Measurements from ENCODE around the gene ZNF70.
A peak's percentile ranks its signal among the peaks of the same experiment; 100 is the strongest.

Gene ZNF70

DNA sequence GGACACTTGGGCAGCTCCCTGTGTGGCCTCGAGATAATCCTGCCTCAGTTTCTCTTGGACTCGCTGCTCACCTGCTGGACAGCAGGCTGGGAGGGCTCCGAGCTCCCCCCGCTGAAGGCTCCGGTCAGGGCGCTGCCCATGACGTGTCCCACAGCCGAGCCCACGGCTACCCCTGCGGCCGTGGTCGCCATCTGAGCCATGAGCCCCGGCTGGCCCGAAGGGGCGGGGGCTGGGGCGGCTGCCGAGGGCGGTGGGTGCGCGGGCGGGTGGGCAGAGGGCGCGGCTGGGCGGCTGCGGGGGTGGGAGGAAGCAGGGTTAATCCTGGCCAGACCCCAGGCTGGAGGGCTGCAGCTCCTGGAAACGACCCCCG is 16.4 kb upstream of the ZNF70 start:
- H3K4me3 ChIP-seq (ENCODE audit: low read length) = peak overlapping the region; percentile 85
- peak overlapping the region; percentile 90 for H3K9ac ChIP-seq (ENCODE audit: low read length)
- H3K9me3 ChIP-seq (ENCODE audit: control insufficient read depth, low read length) = no peaks in the 10 kb centered on the region
- no peaks in the 10 kb centered on the region for H3K36me3 ChIP-seq (ENCODE audit: control insufficient read depth, insufficient read depth, low read length, severe bottlenecking)
- no peak for DNase-seq (ENCODE audit: low read depth)
- no peaks in the 10 kb centered on the region for H3K27me3 ChIP-seq (replicated peaks; ENCODE audit: control insufficient read depth, insufficient read depth, low read length)
- peaks cover 12% of the 10 kb centered on the region for H3K4me1 ChIP-seq (ENCODE audit: control insufficient read depth, insufficient read depth, low read length)

DNA sequence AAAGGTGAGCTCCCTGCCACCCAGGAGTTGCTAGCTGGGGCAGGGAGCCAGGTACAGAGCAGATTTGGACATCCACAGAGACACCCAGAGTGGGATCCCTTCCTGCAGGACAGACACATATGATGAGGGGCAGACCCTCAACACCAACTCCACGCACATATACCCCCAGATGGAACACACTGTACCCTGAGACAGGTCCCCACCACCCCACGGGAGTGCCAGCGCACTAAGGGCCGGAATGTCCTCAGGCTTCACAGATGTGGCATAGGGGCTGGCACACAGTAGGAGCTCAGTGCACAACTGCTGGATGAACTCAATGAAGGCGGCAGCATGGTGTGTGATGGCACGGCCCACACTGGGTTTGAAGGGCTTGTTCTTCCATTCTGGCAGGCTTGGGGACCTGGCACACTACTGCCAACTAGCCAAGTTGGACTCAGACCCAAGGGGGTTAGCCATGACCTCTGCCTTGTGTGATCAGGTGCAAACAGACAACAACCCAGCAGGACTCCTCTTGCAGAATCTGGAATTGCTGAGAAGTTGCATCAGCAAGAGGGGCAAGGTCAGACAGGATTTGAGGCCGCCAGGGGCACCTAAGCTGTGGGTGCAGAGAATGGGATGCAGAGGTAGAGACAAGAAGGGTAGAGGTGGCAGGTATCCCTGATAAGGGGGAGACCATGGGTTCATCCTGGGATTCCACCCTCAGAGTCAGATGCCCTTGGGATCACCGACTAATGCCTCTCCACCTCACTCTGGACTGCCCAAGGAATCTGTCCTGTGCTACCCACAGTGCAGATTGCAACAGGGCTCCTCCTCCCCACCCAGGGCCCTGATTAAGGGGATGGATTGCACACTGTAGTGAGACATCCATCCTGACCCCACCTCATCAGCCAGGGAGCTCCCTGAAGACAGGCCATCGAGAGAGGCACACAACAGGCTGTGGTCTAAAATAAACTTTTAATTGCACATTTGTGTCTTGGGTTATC is 14.3 kb upstream of the ZNF70 start:
- DNase-seq (ENCODE audit: low read depth) = no peak
- H3K4me1 ChIP-seq (ENCODE audit: control insufficient read depth, insufficient read depth, low read length) = peaks cover 11% of the 10 kb centered on the region
- H3K9ac ChIP-seq (ENCODE audit: low read length) = no peak overlapping the region
- no peaks in the 10 kb centered on the region for H3K36me3 ChIP-seq (ENCODE audit: control insufficient read depth, insufficient read depth, low read length, severe bottlenecking)
- H3K4me3 ChIP-seq (ENCODE audit: low read length) = no peak overlapping the region
- no peaks in the 10 kb centered on the region for H3K27me3 ChIP-seq (replicated peaks; ENCODE audit: control insufficient read depth, insufficient read depth, low read length)
- no peaks in the 10 kb centered on the region for H3K9me3 ChIP-seq (ENCODE audit: control insufficient read depth, low read length)

DNA sequence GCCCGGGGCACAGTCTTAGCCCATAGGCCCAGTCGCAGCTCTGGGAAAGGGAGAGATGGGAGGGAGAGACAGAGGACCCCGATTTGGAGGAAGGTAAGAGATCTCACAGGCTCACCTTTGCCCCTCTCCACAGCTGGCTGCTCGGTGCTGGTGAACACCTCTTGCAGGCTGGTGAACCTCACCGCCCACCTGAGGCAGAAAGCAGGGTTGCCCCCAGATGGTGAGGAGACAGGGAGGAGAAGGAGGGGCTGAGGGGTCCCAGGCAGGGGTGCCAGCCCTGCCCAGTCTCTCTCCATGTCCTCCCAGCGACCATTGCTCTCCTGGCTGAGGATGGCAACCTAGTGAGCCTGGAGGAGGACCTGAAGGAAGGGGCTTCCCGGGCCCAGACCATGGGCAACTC is 13.0 kb upstream of the ZNF70 start:
- H3K27me3 ChIP-seq (replicated peaks; ENCODE audit: control insufficient read depth, insufficient read depth, low read length) = no peaks in the 10 kb centered on the region
- no peak overlapping the region for H3K4me3 ChIP-seq (ENCODE audit: low read length)
- H3K4me1 ChIP-seq (ENCODE audit: control insufficient read depth, insufficient read depth, low read length) = peaks cover 11% of the 10 kb centered on the region
- no peak overlapping the region for H3K9ac ChIP-seq (ENCODE audit: low read length)
- H3K36me3 ChIP-seq (ENCODE audit: control insufficient read depth, insufficient read depth, low read length, severe bottlenecking) = no peaks in the 10 kb centered on the region
- H3K9me3 ChIP-seq (ENCODE audit: control insufficient read depth, low read length) = no peaks in the 10 kb centered on the region
- DNase-seq (ENCODE audit: low read depth) = no peak

DNA sequence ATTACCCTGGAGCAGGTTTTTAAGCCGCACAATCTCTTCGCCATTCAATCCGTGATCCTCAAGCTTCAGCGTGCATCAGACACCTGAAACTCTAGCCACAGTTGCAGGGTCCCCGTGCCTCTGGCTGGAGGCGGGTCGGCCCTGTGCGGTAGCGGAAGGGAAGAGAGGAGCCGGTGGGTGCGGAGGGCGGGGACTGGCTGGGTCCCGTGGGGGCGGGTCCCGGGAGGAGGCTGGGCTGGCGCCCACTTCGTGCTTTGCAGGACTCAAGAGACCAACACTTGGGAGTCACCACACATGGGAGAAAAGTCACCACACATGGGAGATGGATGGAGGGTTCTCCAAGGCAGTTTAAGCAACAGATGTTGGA is 12.7 kb upstream of the ZNF70 start:
- H3K36me3 ChIP-seq (ENCODE audit: control insufficient read depth, insufficient read depth, low read length, severe bottlenecking) = no peaks in the 10 kb centered on the region
- no peaks in the 10 kb centered on the region for H3K27me3 ChIP-seq (replicated peaks; ENCODE audit: control insufficient read depth, insufficient read depth, low read length)
- DNase-seq (ENCODE audit: low read depth) = no peak
- no peak overlapping the region for H3K9ac ChIP-seq (ENCODE audit: low read length)
- no peak overlapping the region for H3K4me3 ChIP-seq (ENCODE audit: low read length)
- H3K9me3 ChIP-seq (ENCODE audit: control insufficient read depth, low read length) = no peaks in the 10 kb centered on the region
- H3K4me1 ChIP-seq (ENCODE audit: control insufficient read depth, insufficient read depth, low read length) = peaks cover 11% of the 10 kb centered on the region

DNA sequence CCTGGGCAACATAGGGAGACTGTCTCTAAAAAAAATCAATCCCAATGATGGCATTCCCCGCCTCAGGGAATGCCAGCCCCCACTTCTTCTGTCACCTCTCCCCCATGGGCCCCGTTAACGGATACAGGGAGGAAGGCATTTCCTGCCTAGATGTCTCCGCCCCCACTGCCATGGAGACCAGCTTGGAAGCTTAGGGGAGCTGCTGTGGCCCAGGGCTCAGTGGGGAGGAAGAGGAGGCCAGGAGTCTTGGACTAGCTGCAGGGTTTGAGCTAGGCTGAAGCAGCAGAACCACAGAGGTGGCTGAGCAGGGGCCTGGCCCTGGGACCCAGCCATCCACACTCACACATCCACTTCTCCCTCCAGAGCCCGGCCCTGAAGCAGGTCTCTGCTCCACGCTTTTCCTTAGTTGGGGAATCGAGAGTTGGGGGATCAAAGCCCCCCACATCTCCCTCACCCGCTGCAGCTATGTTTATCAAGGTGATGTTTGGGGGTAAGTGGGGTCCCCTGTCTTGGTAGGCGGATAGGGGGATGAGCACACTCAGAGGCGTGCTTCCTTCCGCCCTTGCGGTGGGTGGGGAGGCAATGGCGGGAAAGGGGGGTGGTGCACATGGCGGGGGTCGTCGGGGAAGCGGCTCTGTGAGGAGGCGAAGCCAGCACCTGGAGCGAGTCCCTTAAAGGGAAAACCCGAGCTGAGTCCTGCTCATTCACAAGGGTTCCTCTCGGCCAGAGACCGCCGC is 12.1 kb upstream of the ZNF70 start, which contains the start of gene C22orf15:
C22orf15 (plus strand) TSS at position 149 of the 737 bp plus-strand sequence; CDS start at position 466, 317 bp downstream.
- no peak within 1 kb of the TSS for H3K9ac ChIP-seq (ENCODE audit: low read length)
- no peaks in the 10 kb centered on the region for H3K9me3 ChIP-seq (ENCODE audit: control insufficient read depth, low read length)
- DNase-seq (ENCODE audit: low read depth) = no peak
- H3K27me3 ChIP-seq (replicated peaks; ENCODE audit: control insufficient read depth, insufficient read depth, low read length) = no peaks in the 10 kb centered on the region
- no peak within 1 kb of the TSS for H3K4me3 ChIP-seq (ENCODE audit: low read length)
- H3K36me3 ChIP-seq (ENCODE audit: control insufficient read depth, insufficient read depth, low read length, severe bottlenecking) = no peaks in the 10 kb centered on the region
- H3K4me1 ChIP-seq (ENCODE audit: control insufficient read depth, insufficient read depth, low read length) = peaks cover 11% of the 10 kb centered on the region

DNA sequence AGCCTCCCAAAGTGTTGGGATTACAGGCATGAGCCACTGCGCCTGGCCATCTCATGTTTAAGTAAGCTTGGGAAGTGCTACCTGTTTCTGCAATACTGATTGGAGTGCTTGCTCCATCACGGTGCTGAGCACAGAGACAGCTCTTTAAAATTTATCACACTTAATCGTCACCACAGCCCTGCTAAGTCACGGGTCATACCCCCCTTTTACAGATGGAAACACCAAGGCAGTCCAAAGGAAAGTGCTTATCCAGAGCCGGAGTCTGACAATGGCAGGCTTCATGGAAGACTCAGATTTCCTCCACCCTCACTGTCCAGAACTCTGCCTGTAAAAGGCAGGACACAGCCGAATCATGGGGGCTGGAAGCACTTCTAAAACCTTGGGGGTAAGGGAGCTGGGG is 9.1 kb upstream of the ZNF70 start:
- no peak for DNase-seq (ENCODE audit: low read depth)
- Histone ChIP-seq H3K9ac (ENCODE audit: low read length) (no peak overlapping the region), H3K4me1 (ENCODE audit: control insufficient read depth, insufficient read depth, low read length) (peaks cover 2% of the 10 kb centered on the region), H3K4me3 (ENCODE audit: low read length) (no peak overlapping the region), H3K9me3 (ENCODE audit: control insufficient read depth, low read length) (no peaks in the 10 kb centered on the region), H3K27me3 (replicated peaks; ENCODE audit: control insufficient read depth, insufficient read depth, low read length) (no peaks in the 10 kb centered on the region), H3K36me3 (ENCODE audit: control insufficient read depth, insufficient read depth, low read length, severe bottlenecking) (no peaks in the 10 kb centered on the region)

DNA sequence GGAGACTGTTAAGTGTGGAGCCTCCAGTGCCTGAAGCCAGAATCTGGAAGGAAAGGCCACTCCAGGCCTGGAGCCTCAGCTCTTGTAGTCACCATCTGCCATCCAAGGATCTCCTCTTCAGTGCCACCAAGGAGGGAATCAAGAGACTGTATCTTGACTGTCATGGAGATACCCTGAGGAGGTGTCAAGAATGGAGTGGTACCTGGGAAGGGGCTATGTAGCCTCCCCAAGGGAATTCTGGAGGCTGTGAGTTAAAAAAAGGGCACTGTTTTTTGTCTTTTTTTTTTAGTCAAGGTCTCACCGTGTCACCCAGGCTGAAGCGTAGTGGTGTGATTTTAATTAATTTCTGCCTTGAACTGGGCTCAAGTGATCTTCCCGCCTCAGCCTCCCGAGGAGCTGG is 8.7 kb upstream of the ZNF70 start:
- no peaks in the 10 kb centered on the region for H3K9me3 ChIP-seq (ENCODE audit: control insufficient read depth, low read length)
- DNase-seq (ENCODE audit: low read depth) = no peak
- no peaks in the 10 kb centered on the region for H3K36me3 ChIP-seq (ENCODE audit: control insufficient read depth, insufficient read depth, low read length, severe bottlenecking)
- no peaks in the 10 kb centered on the region for H3K27me3 ChIP-seq (replicated peaks; ENCODE audit: control insufficient read depth, insufficient read depth, low read length)
- no peak overlapping the region for H3K4me3 ChIP-seq (ENCODE audit: low read length)
- no peaks in the 10 kb centered on the region for H3K4me1 ChIP-seq (ENCODE audit: control insufficient read depth, insufficient read depth, low read length)
- H3K9ac ChIP-seq (ENCODE audit: low read length) = no peak overlapping the region

DNA sequence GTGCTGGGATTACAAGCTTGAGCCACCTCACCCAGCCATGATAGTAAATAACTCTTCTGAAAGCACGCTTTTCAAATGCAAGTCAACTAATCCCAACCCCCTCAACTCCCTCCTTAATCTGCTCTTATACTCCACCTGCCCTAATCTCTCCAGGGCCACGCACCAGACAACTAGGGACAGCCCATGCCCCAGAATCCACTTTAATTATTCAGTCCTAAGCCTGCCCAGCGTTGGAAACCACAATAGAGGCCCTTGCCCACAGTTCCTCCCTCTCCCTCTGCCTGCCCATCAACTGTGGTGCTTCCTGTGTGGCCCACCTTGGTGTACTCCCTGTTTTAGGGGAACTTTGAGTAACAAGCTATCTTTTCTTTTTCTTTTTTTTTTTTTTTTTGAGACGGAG is 6.0 kb upstream of the ZNF70 start:
- Histone ChIP-seq H3K9me3 (ENCODE audit: control insufficient read depth, low read length) (no peaks in the 10 kb centered on the region), H3K36me3 (ENCODE audit: control insufficient read depth, insufficient read depth, low read length, severe bottlenecking) (no peaks in the 10 kb centered on the region), H3K27me3 (replicated peaks; ENCODE audit: control insufficient read depth, insufficient read depth, low read length) (no peaks in the 10 kb centered on the region), H3K4me1 (ENCODE audit: control insufficient read depth, insufficient read depth, low read length) (no peaks in the 10 kb centered on the region), H3K4me3 (ENCODE audit: low read length) (no peak overlapping the region), H3K9ac (ENCODE audit: low read length) (no peak overlapping the region)
- no peak for DNase-seq (ENCODE audit: low read depth)

DNA sequence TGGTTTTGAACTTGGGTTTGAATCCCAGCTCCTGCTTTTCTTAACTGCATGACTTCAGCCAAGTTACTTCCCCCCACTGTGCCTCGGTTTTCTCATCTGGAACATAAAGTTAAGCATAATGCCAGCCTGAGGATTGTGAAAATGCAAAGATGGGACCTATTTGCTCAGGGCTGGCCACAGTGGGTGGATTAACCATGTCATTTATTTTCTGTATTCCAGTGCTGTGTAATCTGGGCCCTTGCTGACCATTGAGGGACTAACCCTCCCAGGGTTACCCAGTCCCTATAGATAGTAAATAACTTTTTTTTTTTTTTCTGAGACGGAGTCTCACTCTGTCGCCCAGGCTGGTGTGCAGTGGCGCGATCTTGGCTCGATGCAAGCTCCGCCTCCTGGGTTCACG is 4.8 kb upstream of the ZNF70 start:
- DNase-seq (ENCODE audit: low read depth) = no peak
- Histone ChIP-seq H3K4me3 (ENCODE audit: low read length) (no peak overlapping the region), H3K9me3 (ENCODE audit: control insufficient read depth, low read length) (no peaks in the 10 kb centered on the region), H3K36me3 (ENCODE audit: control insufficient read depth, insufficient read depth, low read length, severe bottlenecking) (no peaks in the 10 kb centered on the region), H3K9ac (ENCODE audit: low read length) (no peak overlapping the region), H3K4me1 (ENCODE audit: control insufficient read depth, insufficient read depth, low read length) (no peaks in the 10 kb centered on the region), H3K27me3 (replicated peaks; ENCODE audit: control insufficient read depth, insufficient read depth, low read length) (no peaks in the 10 kb centered on the region)

DNA sequence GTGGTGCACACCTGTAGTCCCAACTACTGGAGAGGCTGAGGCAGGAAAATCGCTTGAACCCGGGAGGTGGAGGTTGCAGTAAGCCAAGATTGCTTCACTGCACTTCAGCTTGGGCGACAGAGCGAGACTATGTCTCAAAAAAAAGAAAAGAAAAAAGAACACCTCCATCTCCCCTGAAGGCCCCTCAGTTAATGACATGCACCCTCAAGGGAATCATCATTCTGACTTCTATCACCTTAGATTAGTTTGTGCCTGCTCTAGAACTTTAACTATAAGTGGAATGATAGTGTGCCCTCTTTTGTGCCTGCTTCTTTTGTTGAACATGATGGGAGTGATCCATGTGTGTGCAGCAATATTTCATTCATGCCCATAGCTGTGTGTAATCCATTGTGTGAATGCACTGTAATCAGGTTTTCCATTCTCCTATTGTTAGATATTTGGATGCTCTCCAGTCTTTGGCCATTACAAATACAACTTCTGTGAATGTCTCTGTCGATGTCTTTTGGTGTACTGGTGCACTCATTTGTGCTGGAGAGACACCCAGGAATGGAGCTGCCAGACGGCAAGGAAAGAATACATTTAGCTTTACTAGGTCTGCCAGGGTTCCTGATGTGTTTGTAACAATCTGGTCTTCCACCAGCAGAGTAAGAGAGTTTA is 4.2 kb upstream of the ZNF70 start:
- Histone ChIP-seq H3K4me1 (ENCODE audit: control insufficient read depth, insufficient read depth, low read length) (peaks cover 5% of the 10 kb centered on the region), H3K9ac (ENCODE audit: low read length) (no peak overlapping the region), H3K4me3 (ENCODE audit: low read length) (no peak overlapping the region), H3K36me3 (ENCODE audit: control insufficient read depth, insufficient read depth, low read length, severe bottlenecking) (no peaks in the 10 kb centered on the region), H3K27me3 (replicated peaks; ENCODE audit: control insufficient read depth, insufficient read depth, low read length) (no peaks in the 10 kb centered on the region), H3K9me3 (ENCODE audit: control insufficient read depth, low read length) (no peaks in the 10 kb centered on the region)
- no peak for DNase-seq (ENCODE audit: low read depth)

DNA sequence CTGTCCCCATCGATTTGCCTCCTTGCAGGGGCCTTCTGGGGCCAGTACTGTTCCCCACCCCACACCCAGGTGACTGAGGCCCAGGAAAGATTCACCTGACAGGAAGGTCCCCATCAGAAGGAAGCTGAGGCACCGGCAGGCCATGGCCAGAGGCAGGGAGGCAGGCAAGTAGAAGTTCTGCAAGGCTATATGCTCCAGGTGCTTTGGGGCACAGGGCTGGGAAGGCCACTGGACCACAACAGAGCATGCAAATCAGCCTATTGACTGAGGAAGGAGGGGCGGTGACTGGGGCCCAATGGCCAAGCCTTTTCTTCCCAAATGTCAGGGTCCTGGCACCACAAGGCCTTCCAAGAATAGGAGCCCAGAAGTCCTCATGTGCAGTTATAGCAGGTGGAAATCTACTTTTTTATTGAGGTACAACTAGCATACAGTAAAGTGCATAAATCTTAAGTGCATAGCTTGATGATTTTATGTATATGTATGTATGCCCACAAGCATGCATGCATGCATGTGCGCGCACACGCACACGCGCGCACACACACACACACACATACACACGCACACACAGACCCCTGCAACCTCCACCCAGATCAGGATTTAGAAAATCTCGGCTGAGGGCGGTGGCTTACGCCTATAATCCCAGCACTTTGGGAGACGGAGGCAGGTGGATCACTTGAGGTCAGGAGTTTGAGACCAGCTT is 3.5 kb upstream of the ZNF70 start, which contains the start of gene VPREB3:
VPREB3 (minus strand) TSS at position 206 of the 700 bp plus-strand sequence; CDS start at position 144, 62 bp downstream.
- no peak within 1 kb of the TSS for H3K9ac ChIP-seq (ENCODE audit: low read length)

More for the DNA sequence above, 3.5 kb upstream of the ZNF70 start, which contains the start of gene VPREB3:
- Histone ChIP-seq H3K36me3 (ENCODE audit: control insufficient read depth, insufficient read depth, low read length, severe bottlenecking) (no peaks in the 10 kb centered on the region), H3K4me3 (ENCODE audit: low read length) (no peak within 1 kb of the TSS), H3K9me3 (ENCODE audit: control insufficient read depth, low read length) (no peaks in the 10 kb centered on the region), H3K27me3 (replicated peaks; ENCODE audit: control insufficient read depth, insufficient read depth, low read length) (no peaks in the 10 kb centered on the region), H3K4me1 (ENCODE audit: control insufficient read depth, insufficient read depth, low read length) (peaks cover 11% of the 10 kb centered on the region)
- DNase-seq (ENCODE audit: low read depth) = no peak

All from adipocyte (in vitro differentiated cells).